ENCODE measurements around the gene PIP5K1B. TPM values are rescaled to one million over a fixed set of nuclear protein-coding genes. Genes with fewer than 3 reads are reported as not detected.

PIP5K1B gene
- total and polyA plus RNA-seq, 2 donors = 0.94 to 1.2 TPM

- Histone ChIP-seq H3K9me3 (ENCODE audit: control insufficient read depth in 2 of 2, insufficient read depth in 1 of 2, low read length in 1 of 2) (no peaks in the 10 kb centered on the region), H3K4me1 (ENCODE audit: control insufficient read depth in 2 of 2, insufficient read depth in 2 of 2, low read length in 2 of 2) (no peaks in the 10 kb centered on the region), H3K36me3 (ENCODE audit: control insufficient read depth in 2 of 2, insufficient read depth in 2 of 2, low read length in 1 of 2) (no peaks in the 10 kb centered on the region), H3K4me3 (ENCODE audit: low read length in 2 of 2) (no peak overlapping the region), H3K27me3 (ENCODE audit: control insufficient read depth in 2 of 2, insufficient read depth in 1 of 2, low read length in 1 of 2) (no peaks in the 10 kb centered on the region), H3K27ac (ENCODE audit: low read depth in 1 of 2, low read length in 1 of 2) (no peak overlapping the region)
- WGBS = 97% methylated on average over 3 of the region's 3 CpGs
- no peak for DNase-seq (ENCODE audit: low read depth in 6 of 9, low spot score in 9 of 9)
Measured at GRCh38 chr9:68869022-68869421, 164.0 kb downstream of the PIP5K1B start.

GRCh38 chr9:68870086-68870485 is 165.0 kb downstream of the PIP5K1B start:
- DNase-seq (ENCODE audit: low read depth in 6 of 9, low spot score in 9 of 9) = no peak
- Histone ChIP-seq H3K4me3 (ENCODE audit: low read length in 2 of 2) (no peak overlapping the region), H3K27me3 (ENCODE audit: control insufficient read depth in 2 of 2, insufficient read depth in 1 of 2, low read length in 1 of 2) (no peaks in the 10 kb centered on the region), H3K36me3 (ENCODE audit: control insufficient read depth in 2 of 2, insufficient read depth in 2 of 2, low read length in 1 of 2) (no peaks in the 10 kb centered on the region), H3K4me1 (ENCODE audit: control insufficient read depth in 2 of 2, insufficient read depth in 2 of 2, low read length in 2 of 2) (no peaks in the 10 kb centered on the region), H3K27ac (ENCODE audit: low read depth in 1 of 2, low read length in 1 of 2) (no peak overlapping the region), H3K9me3 (ENCODE audit: control insufficient read depth in 2 of 2, insufficient read depth in 1 of 2, low read length in 1 of 2) (no peaks in the 10 kb centered on the region)
- WGBS = 89% methylated on average over 4 of the region's 4 CpGs

- 89% methylated on average over 3 of the region's 3 CpGs for WGBS
- H3K27ac ChIP-seq (ENCODE audit: low read depth in 1 of 2, low read length in 1 of 2) = no peak overlapping the region
Measured at GRCh38 chr9:68871236-68871635, 166.2 kb downstream of the PIP5K1B start.

GRCh38 chr9:68872026-68872501 is 167.0 kb downstream of the PIP5K1B start:
- 92% methylated on average over 8 of the region's 8 CpGs for WGBS
- H3K27me3 ChIP-seq (ENCODE audit: control insufficient read depth in 2 of 2, insufficient read depth in 1 of 2, low read length in 1 of 2) = no peaks in the 10 kb centered on the region
- H3K4me1 ChIP-seq (ENCODE audit: control insufficient read depth in 2 of 2, insufficient read depth in 2 of 2, low read length in 2 of 2) = no peaks in the 10 kb centered on the region
- DNase-seq (ENCODE audit: low read depth in 6 of 9, low spot score in 9 of 9) = no peak
- H3K9me3 ChIP-seq (ENCODE audit: control insufficient read depth in 2 of 2, insufficient read depth in 1 of 2, low read length in 1 of 2) = no peaks in the 10 kb centered on the region
- H3K36me3 ChIP-seq (ENCODE audit: control insufficient read depth in 2 of 2, insufficient read depth in 2 of 2, low read length in 1 of 2) = no peaks in the 10 kb centered on the region
- H3K4me3 ChIP-seq (ENCODE audit: low read length in 2 of 2) = no peak overlapping the region
- no peak overlapping the region for H3K27ac ChIP-seq (ENCODE audit: low read depth in 1 of 2, low read length in 1 of 2)

More at GRCh38 chr9:68871236-68871635, 166.2 kb downstream of the PIP5K1B start:
- no peaks in the 10 kb centered on the region for H3K9me3 ChIP-seq (ENCODE audit: control insufficient read depth in 2 of 2, insufficient read depth in 1 of 2, low read length in 1 of 2)
- no peaks in the 10 kb centered on the region for H3K36me3 ChIP-seq (ENCODE audit: control insufficient read depth in 2 of 2, insufficient read depth in 2 of 2, low read length in 1 of 2)
- no peak for DNase-seq (ENCODE audit: low read depth in 6 of 9, low spot score in 9 of 9)
- H3K4me1 ChIP-seq (ENCODE audit: control insufficient read depth in 2 of 2, insufficient read depth in 2 of 2, low read length in 2 of 2) = no peaks in the 10 kb centered on the region
- H3K27me3 ChIP-seq (ENCODE audit: control insufficient read depth in 2 of 2, insufficient read depth in 1 of 2, low read length in 1 of 2) = no peaks in the 10 kb centered on the region
- H3K4me3 ChIP-seq (ENCODE audit: low read length in 2 of 2) = no peak overlapping the region

- H3K4me3 ChIP-seq (ENCODE audit: low read length in 2 of 2) = no peak overlapping the region
- DNase-seq (ENCODE audit: low read depth in 6 of 9, low spot score in 9 of 9) = no peak
- no peak overlapping the region for H3K27ac ChIP-seq (ENCODE audit: low read depth in 1 of 2, low read length in 1 of 2)
- no peaks in the 10 kb centered on the region for H3K4me1 ChIP-seq (ENCODE audit: control insufficient read depth in 2 of 2, insufficient read depth in 2 of 2, low read length in 2 of 2)
- WGBS = 97% methylated on average over 6 of the region's 6 CpGs
- no peaks in the 10 kb centered on the region for H3K36me3 ChIP-seq (ENCODE audit: control insufficient read depth in 2 of 2, insufficient read depth in 2 of 2, low read length in 1 of 2)
- no peaks in the 10 kb centered on the region for H3K9me3 ChIP-seq (ENCODE audit: control insufficient read depth in 2 of 2, insufficient read depth in 1 of 2, low read length in 1 of 2)
- no peaks in the 10 kb centered on the region for H3K27me3 ChIP-seq (ENCODE audit: control insufficient read depth in 2 of 2, insufficient read depth in 1 of 2, low read length in 1 of 2)
Measured at GRCh38 chr9:68873179-68873578, 168.1 kb downstream of the PIP5K1B start.

- H3K9me3 ChIP-seq (ENCODE audit: control insufficient read depth in 2 of 2, insufficient read depth in 1 of 2, low read length in 1 of 2) = no peaks in the 10 kb centered on the region
- H3K27ac ChIP-seq (ENCODE audit: low read depth in 1 of 2, low read length in 1 of 2) = no peak overlapping the region
- H3K4me3 ChIP-seq (ENCODE audit: low read length in 2 of 2) = no peak overlapping the region
- H3K27me3 ChIP-seq (ENCODE audit: control insufficient read depth in 2 of 2, insufficient read depth in 1 of 2, low read length in 1 of 2) = no peaks in the 10 kb centered on the region
- no peak for DNase-seq (ENCODE audit: low read depth in 6 of 9, low spot score in 9 of 9)
- H3K36me3 ChIP-seq (ENCODE audit: control insufficient read depth in 2 of 2, insufficient read depth in 2 of 2, low read length in 1 of 2) = no peaks in the 10 kb centered on the region
- H3K4me1 ChIP-seq (ENCODE audit: control insufficient read depth in 2 of 2, insufficient read depth in 2 of 2, low read length in 2 of 2) = no peaks in the 10 kb centered on the region
- WGBS = 95% methylated on average over 5 of the region's 5 CpGs
Measured at GRCh38 chr9:68876273-68876672, 171.2 kb downstream of the PIP5K1B start.

- H3K4me1 ChIP-seq (ENCODE audit: control insufficient read depth in 2 of 2, insufficient read depth in 2 of 2, low read length in 2 of 2) = no peaks in the 10 kb centered on the region
- H3K4me3 ChIP-seq (ENCODE audit: low read length in 2 of 2) = no peak overlapping the region
- DNase-seq (ENCODE audit: low read depth in 6 of 9, low spot score in 9 of 9) = no peak
Measured at GRCh38 chr9:68876681-68877080, 171.6 kb downstream of the PIP5K1B start.

GRCh38 chr9:68877219-68877618 is 172.2 kb downstream of the PIP5K1B start:
- DNase-seq (ENCODE audit: low read depth in 6 of 9, low spot score in 9 of 9) = no peak
- Histone ChIP-seq H3K36me3 (ENCODE audit: control insufficient read depth in 2 of 2, insufficient read depth in 2 of 2, low read length in 1 of 2) (no peaks in the 10 kb centered on the region), H3K9me3 (ENCODE audit: control insufficient read depth in 2 of 2, insufficient read depth in 1 of 2, low read length in 1 of 2) (no peaks in the 10 kb centered on the region), H3K27me3 (ENCODE audit: control insufficient read depth in 2 of 2, insufficient read depth in 1 of 2, low read length in 1 of 2) (no peaks in the 10 kb centered on the region), H3K4me1 (ENCODE audit: control insufficient read depth in 2 of 2, insufficient read depth in 2 of 2, low read length in 2 of 2) (no peaks in the 10 kb centered on the region), H3K27ac (ENCODE audit: low read depth in 1 of 2, low read length in 1 of 2) (no peak overlapping the region), H3K4me3 (ENCODE audit: low read length in 2 of 2) (no peak overlapping the region)

More at GRCh38 chr9:68876681-68877080, 171.6 kb downstream of the PIP5K1B start:
- Histone ChIP-seq H3K27ac (ENCODE audit: low read depth in 1 of 2, low read length in 1 of 2) (no peak overlapping the region), H3K36me3 (ENCODE audit: control insufficient read depth in 2 of 2, insufficient read depth in 2 of 2, low read length in 1 of 2) (no peaks in the 10 kb centered on the region), H3K27me3 (ENCODE audit: control insufficient read depth in 2 of 2, insufficient read depth in 1 of 2, low read length in 1 of 2) (no peaks in the 10 kb centered on the region), H3K9me3 (ENCODE audit: control insufficient read depth in 2 of 2, insufficient read depth in 1 of 2, low read length in 1 of 2) (no peaks in the 10 kb centered on the region)
- 65% methylated on average over 3 of the region's 3 CpGs for WGBS

GRCh38 chr9:68878450-68878849 is 173.4 kb downstream of the PIP5K1B start:
- H3K9me3 ChIP-seq (ENCODE audit: control insufficient read depth in 2 of 2, insufficient read depth in 1 of 2, low read length in 1 of 2) = no peaks in the 10 kb centered on the region
- no peaks in the 10 kb centered on the region for H3K27me3 ChIP-seq (ENCODE audit: control insufficient read depth in 2 of 2, insufficient read depth in 1 of 2, low read length in 1 of 2)
- H3K4me3 ChIP-seq (ENCODE audit: low read length in 2 of 2) = no peak overlapping the region
- H3K36me3 ChIP-seq (ENCODE audit: control insufficient read depth in 2 of 2, insufficient read depth in 2 of 2, low read length in 1 of 2) = no peaks in the 10 kb centered on the region
- no peaks in the 10 kb centered on the region for H3K4me1 ChIP-seq (ENCODE audit: control insufficient read depth in 2 of 2, insufficient read depth in 2 of 2, low read length in 2 of 2)
- DNase-seq (ENCODE audit: low read depth in 6 of 9, low spot score in 9 of 9) = no peak
- no peak overlapping the region for H3K27ac ChIP-seq (ENCODE audit: low read depth in 1 of 2, low read length in 1 of 2)

- Histone ChIP-seq H3K4me3 (ENCODE audit: low read length in 2 of 2) (no peak overlapping the region), H3K9me3 (ENCODE audit: control insufficient read depth in 2 of 2, insufficient read depth in 1 of 2, low read length in 1 of 2) (no peaks in the 10 kb centered on the region), H3K27me3 (ENCODE audit: control insufficient read depth in 2 of 2, insufficient read depth in 1 of 2, low read length in 1 of 2) (no peaks in the 10 kb centered on the region), H3K36me3 (ENCODE audit: control insufficient read depth in 2 of 2, insufficient read depth in 2 of 2, low read length in 1 of 2) (no peaks in the 10 kb centered on the region), H3K4me1 (ENCODE audit: control insufficient read depth in 2 of 2, insufficient read depth in 2 of 2, low read length in 2 of 2) (no peaks in the 10 kb centered on the region), H3K27ac (ENCODE audit: low read depth in 1 of 2, low read length in 1 of 2) (no peak overlapping the region)
- WGBS = 90% methylated on average over 3 of the region's 3 CpGs
- no peak for DNase-seq (ENCODE audit: low read depth in 6 of 9, low spot score in 9 of 9)
Measured at GRCh38 chr9:68883224-68883623, 178.2 kb downstream of the PIP5K1B start.

Measured in thymus (tissue), 11 donors.